IPS DF 6.9 (cell line): ENCODE measurements around the gene PSMA7.

ENCODE experiments used
- DNase-seq: peaks from one replicate; pipeline ENCODE4 v3.0.0-alpha.2; 2013; ENCODE audit warnings: low read depth, low spot score
- H3K27ac ChIP-seq: one replicate; pipeline ENCODE4 v1.5.1; 2013; ENCODE audit warnings: low read length, control low read depth
- H3K27me3 ChIP-seq: 2 replicates; pipeline ENCODE4 v1.6.1; 2013; ENCODE audit warnings: mild to moderate bottlenecking, low read length; ENCODE audit not compliant: control insufficient read depth, insufficient read depth
- H3K36me3 ChIP-seq: 2 replicates; pipeline ENCODE4 v1.6.1; 2013; ENCODE audit warnings: low read length; ENCODE audit not compliant: control insufficient read depth, insufficient read depth
- H3K4me1 ChIP-seq: 2 replicates; pipeline ENCODE4 v1.6.1; 2013; ENCODE audit warnings: low read length; ENCODE audit not compliant: control insufficient read depth, insufficient read depth
- H3K4me3 ChIP-seq: 2 replicates; pipeline ENCODE4 v1.5.1; 2013; ENCODE audit warnings: mild to moderate bottlenecking, low read length
- H3K9me3 ChIP-seq: 2 replicates; pipeline ENCODE4 v1.6.1; 2013; ENCODE audit warnings: low read length, inconsistent platforms; ENCODE audit not compliant: control insufficient read depth, insufficient read depth
- WGBS: extraction: QIAGEN DNeasy Blood & Tissue Kit; methylation state at CpG from one replicate; pipeline ENCODE4 v1.1.7; 2013; ENCODE audit warnings: mixed read lengths, missing lambda C conversion rate; ENCODE audit not compliant: insufficient read length, insufficient coverage; 5-methylcytosine and 5-hydroxymethylcytosine counted together

The PSMA7 gene

DNA sequence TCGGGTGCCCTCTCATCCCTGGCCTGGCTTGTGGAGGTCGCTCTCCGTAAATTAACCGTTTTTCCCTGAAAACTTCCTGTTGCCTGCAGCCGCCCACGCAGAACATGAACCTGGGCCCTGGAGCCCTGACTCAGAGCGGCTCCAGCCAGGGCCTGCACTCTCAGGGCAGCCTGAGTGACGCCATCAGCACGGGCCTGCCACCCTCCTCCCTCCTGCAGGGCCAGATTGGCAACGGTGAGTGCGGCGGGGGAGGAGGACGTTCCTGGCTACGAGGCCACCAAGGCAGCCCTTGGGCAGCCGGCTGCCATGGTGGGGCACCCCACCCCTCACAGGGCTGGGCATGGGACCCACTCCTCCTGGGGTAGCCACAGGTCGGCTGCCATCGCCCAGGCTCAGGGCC, 18.2 kb upstream of the PSMA7 start:
- H3K27ac ChIP-seq: no peak overlapping the region

DNA sequence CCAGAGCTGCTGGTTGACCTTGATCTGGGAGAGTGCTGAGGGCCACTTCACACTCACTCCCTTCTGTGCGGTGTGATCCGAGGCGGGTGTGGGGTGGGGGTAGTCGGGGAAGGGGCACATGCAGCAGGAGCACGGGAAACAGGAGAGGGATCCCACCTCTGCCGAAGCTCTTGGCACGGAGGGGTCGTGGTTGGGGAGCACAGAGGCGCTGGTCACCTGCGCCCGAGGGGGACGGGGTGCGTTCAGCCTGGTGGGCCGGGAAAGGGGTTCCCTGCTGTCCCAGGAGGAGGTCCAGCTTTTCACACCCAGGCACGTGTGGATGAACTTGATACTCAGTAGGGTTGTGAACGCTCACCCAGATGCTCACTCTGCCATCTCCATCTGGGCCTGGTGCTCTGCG, 17.7 kb upstream of the PSMA7 start:
- H3K36me3 ChIP-seq: peaks cover 51% of the 10 kb centered on the region
- H3K4me3 ChIP-seq: no peak overlapping the region
- H3K4me1 ChIP-seq: peaks cover 5% of the 10 kb centered on the region
- no peak overlapping the region for H3K27ac ChIP-seq
- no peak for DNase-seq
- H3K9me3 ChIP-seq: no peaks in the 10 kb centered on the region
- no peaks in the 10 kb centered on the region for H3K27me3 ChIP-seq
- no CpG with 5 or more reads among the region's 17 CpGs for WGBS

More for the DNA sequence above, 18.2 kb upstream of the PSMA7 start:
- H3K36me3 ChIP-seq: peaks cover 56% of the 10 kb centered on the region
- H3K27me3 ChIP-seq: no peaks in the 10 kb centered on the region
- peaks cover 5% of the 10 kb centered on the region for H3K4me1 ChIP-seq
- no peak for DNase-seq
- H3K4me3 ChIP-seq: no peak overlapping the region
- no peaks in the 10 kb centered on the region for H3K9me3 ChIP-seq
- WGBS: no CpG with 5 or more reads among the region's 17 CpGs

DNA sequence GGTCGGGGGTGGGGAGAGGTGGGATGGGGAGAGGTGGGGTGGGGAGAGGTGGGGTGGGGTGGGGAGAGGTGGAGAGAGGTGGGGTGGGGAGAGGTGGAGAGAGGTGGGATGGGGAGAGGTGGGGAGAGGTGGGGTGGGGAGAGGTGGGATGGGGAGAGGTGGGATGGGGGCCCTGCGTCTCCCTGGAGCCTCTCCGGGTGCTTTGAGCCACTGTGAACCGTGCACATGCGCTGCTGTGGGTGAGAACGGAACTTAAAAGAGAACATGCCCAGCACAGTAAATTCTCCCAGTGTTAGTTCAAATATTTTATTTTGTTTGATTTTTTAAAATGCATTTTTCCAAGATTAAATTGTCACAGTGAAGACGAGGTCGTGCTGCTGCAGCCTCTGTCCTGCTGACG, 17.1 kb upstream of the PSMA7 start:
- Histone ChIP-seq H3K27me3 (no peaks in the 10 kb centered on the region), H3K9me3 (no peaks in the 10 kb centered on the region), H3K4me1 (peaks cover 5% of the 10 kb centered on the region), H3K36me3 (peaks cover 45% of the 10 kb centered on the region), H3K4me3 (no peak overlapping the region), H3K27ac (no peak overlapping the region)
- no CpG with 5 or more reads among the region's 9 CpGs for WGBS
- no peak for DNase-seq

DNA sequence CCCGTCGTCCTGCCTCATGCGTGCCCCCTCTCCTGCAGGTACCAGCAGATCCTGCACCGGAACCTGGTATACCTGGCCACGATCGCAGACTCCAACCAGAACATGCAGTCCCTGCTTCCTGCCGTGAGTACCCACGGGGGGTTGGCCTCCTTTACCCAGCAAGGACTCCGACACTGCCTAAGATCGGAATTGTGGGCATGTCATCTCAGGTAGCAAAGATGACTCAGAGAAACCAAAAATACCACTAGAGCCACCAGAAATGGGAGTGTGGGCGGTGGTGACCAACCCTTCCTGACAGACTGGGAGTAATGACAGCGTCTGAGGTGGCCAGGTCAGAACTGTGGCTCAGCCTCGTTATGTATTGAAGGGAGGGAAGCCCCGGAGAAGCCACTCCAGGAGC, 16.6 kb upstream of the PSMA7 start:
- peaks cover 40% of the 10 kb centered on the region for H3K36me3 ChIP-seq
- DNase-seq: no peak
- peaks cover 5% of the 10 kb centered on the region for H3K4me1 ChIP-seq
- no peak overlapping the region for H3K27ac ChIP-seq
- H3K4me3 ChIP-seq: no peak overlapping the region
- no peaks in the 10 kb centered on the region for H3K27me3 ChIP-seq
- no peaks in the 10 kb centered on the region for H3K9me3 ChIP-seq
- no CpG with 5 or more reads among the region's 14 CpGs for WGBS

DNA sequence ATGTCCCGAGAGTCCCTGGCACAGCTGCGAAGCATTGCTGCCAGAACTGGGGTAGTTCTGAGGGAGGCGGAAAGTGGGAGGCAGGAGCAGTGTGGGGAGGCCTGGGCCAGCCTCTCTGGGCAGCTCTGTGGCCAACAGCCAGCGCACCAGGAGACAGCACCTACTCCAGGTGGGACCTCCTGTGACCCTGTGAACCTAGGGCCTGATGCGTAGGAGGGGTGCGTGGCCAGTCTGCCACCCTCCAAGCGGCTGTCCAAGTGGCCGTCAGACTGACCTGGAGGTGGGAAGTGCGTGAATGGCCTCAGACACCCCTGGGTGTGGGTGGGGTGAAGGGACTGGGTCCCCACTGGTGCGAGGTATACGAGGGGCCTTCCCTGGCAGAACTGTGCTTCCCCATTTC, 15.9 kb upstream of the PSMA7 start:
- no CpG with 5 or more reads among the region's 11 CpGs for WGBS
- H3K27ac ChIP-seq: no peak overlapping the region
- peaks cover 4% of the 10 kb centered on the region for H3K4me1 ChIP-seq
- DNase-seq: no peak
- peaks cover 33% of the 10 kb centered on the region for H3K36me3 ChIP-seq
- H3K4me3 ChIP-seq: no peak overlapping the region
- H3K9me3 ChIP-seq: no peaks in the 10 kb centered on the region
- H3K27me3 ChIP-seq: no peaks in the 10 kb centered on the region

DNA sequence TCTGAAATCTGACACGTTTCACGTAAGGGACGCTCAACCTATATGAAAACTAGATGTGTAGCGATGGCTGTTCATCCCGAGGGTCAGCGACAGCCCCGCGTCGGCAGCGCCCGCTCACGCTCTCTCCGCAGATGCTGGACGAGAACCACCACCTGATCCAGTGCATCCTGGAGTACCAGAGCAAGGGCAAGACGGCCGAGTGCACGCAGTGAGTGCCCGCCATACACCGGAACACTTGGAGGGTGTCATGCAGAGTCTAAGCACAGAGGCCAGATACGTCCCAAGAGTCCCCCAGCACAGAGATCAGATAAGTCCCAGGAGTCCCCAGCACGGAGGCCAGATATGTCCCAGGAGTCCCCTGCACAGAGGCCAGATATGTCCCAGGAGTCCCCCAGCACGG, 15.3 kb upstream of the PSMA7 start:
- Histone ChIP-seq H3K27ac (no peak overlapping the region), H3K27me3 (no peaks in the 10 kb centered on the region), H3K9me3 (no peaks in the 10 kb centered on the region), H3K4me3 (no peak overlapping the region), H3K4me1 (peaks cover 4% of the 10 kb centered on the region), H3K36me3 (peaks cover 29% of the 10 kb centered on the region)
- WGBS: no CpG with 5 or more reads among the region's 22 CpGs
- no peak for DNase-seq

DNA sequence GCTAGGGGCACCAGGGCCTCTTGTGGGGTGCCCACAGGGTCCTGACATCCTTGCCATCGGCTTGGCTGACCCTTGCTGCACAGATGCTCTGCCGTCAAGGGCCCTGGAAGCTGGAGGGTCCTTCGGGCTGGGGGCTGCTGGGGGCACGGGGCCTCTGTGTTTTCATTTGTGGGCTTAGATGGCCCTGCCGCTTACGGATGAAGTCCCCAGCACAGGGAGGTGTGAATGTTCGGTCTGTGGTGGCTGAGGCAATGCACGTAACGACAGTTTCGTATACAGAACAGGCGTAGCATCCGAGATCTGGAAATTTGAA, 14.8 kb upstream of the PSMA7 start:
- no peak for DNase-seq
- no peak overlapping the region for H3K27ac ChIP-seq
- no CpG with 5 or more reads among the region's 12 CpGs for WGBS
- H3K36me3 ChIP-seq: peaks cover 24% of the 10 kb centered on the region
- H3K4me3 ChIP-seq: no peak overlapping the region
- H3K9me3 ChIP-seq: no peaks in the 10 kb centered on the region
- peaks cover 4% of the 10 kb centered on the region for H3K4me1 ChIP-seq
- H3K27me3 ChIP-seq: no peaks in the 10 kb centered on the region

DNA sequence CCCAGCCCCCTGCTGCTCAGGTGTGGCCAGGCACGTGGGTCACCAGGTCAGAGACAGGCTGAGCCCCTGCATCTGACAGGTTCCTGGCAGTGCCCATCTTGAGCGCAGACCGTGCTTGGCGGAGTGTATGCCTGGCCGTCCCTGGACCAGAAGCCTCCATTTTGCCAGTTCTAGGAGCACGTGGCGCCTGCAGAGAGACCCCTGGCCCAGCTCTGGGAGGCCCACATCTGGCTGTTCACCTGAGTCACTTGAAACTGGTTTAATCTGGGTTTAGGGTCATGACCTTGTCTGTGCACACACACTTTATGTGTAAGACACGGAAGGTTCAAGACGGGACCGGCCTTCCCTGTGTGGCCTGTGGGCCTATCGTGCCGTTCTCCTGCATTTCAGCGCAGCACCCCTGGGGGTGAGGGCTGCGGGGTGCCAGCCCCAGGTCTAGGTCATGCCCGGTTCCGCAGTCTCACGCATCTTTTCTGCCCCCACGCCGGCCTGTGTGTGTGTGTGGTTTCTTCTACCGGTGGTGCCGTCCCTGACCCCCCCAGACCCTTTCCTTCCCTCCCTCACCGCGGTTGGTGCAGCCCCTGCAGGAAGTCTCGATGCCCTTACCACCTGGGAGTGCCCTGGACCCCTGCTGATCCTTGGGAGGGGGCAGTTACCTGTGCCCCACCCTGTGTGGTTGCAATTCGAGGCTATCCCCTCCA, 14.3 kb upstream of the PSMA7 start:
- Histone ChIP-seq H3K36me3 (peaks cover 19% of the 10 kb centered on the region), H3K27me3 (no peaks in the 10 kb centered on the region), H3K9me3 (no peaks in the 10 kb centered on the region), H3K4me1 (peaks cover 4% of the 10 kb centered on the region), H3K4me3 (no peak overlapping the region), H3K27ac (no peak overlapping the region)
- WGBS: no CpG with 5 or more reads among the region's 25 CpGs
- no peak for DNase-seq

DNA sequence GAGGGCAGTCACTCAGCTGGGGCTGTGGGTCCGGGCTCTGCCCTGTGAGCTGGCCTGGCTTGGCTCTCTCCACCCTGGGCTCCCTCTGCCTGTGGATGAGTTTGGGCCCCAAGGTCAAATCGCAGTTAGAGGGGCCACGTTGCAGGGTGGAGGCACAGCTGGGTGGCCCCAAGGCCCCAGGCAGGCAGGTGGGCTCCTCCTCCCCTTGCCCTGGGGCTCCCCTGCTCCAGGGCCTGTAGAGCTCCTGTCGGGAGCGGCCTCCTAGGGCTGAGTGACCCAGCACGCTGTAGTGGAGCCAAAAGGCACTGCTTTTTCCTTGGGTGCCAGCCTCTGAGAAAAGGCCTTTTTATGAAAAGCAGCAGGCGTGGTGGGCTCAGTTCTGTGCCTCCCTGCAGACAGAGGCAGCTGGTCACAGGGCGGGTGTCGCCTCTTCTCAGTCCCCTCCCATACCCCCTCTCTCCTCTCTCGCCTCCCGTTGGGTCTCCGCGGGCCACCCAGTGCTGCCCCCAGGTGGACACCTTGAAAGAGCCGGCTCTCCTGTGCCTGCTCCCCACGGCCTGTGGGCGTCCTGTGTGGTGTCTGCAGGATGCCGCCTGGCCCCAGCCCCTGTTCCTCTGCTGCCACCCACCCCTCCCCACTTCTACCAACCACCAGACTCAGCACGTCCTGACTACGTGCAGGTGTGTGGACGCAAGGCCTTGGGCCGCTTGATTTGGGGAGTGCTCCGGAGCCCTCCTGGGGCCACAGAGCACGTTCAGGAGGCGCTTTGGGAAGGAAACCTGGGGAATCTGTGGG, 13.6 kb upstream of the PSMA7 start:
- H3K27me3 ChIP-seq: no peaks in the 10 kb centered on the region
- no CpG with 5 or more reads among the region's 24 CpGs for WGBS
- DNase-seq: no peak
- no peaks in the 10 kb centered on the region for H3K9me3 ChIP-seq
- peaks cover 4% of the 10 kb centered on the region for H3K4me1 ChIP-seq
- H3K36me3 ChIP-seq: peaks cover 18% of the 10 kb centered on the region
- no peak overlapping the region for H3K4me3 ChIP-seq
- no peak overlapping the region for H3K27ac ChIP-seq

DNA sequence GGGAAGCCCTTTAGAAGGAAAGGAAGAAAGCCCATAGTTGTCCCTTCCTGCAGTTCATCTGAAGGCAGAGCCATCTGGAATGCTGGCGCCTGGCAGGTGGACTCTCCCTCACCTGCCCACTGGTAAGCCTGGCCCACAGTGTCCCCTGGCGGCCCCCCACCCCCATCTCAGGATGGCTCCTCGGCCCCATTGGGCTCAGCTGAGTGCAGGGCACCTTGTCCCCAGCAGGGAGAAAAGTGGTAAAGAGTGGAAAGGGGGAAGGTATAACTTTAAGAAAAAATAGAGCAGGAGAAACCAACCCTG, 13.0 kb upstream of the PSMA7 start:
- no CpG with 5 or more reads among the region's 3 CpGs for WGBS
- Histone ChIP-seq H3K9me3 (no peaks in the 10 kb centered on the region), H3K27ac (no peak overlapping the region), H3K4me3 (no peak overlapping the region), H3K27me3 (no peaks in the 10 kb centered on the region), H3K4me1 (peaks cover 4% of the 10 kb centered on the region), H3K36me3 (peaks cover 14% of the 10 kb centered on the region)
- DNase-seq: no peak
